Neutrophil (primary cell): ENCODE measurements around the gene ISM2.

Experiments used
- H3K27ac ChIP-seq: fragments of 200-600 bp; sonication (generic); 2 replicates; pipeline ENCODE4 v1.5.1; 2016; ENCODE audit warnings: mild to moderate bottlenecking, moderate library complexity
- H3K27me3 ChIP-seq: fragments of 200-600 bp; sonication (generic); 2 replicates; pipeline ENCODE4 v1.6.0; 2016; ENCODE audit warnings: mild to moderate bottlenecking
- H3K36me3 ChIP-seq: fragments of 200-600 bp; sonication (generic); 2 replicates; pipeline ENCODE4 v1.5.1; 2017
- H3K4me1 ChIP-seq, 2 experiments: fragments of 200-600 bp in 1 of 2; sonication (generic) in 1 of 2; 1 replicate in 1 of 2; 2 replicates in 1 of 2; pipeline versions ENCODE4 v1.5.1 to v1.6.1; 2013 to 2016; ENCODE audit warnings: low read depth in 1 of 2, low read length in 1 of 2, mild to moderate bottlenecking in 1 of 2, moderate library complexity in 1 of 2; ENCODE audit not compliant: control insufficient read depth in 1 of 2, insufficient read depth in 1 of 2
- H3K4me3 ChIP-seq, 2 experiments: fragments of 200-600 bp in 1 of 2; sonication (generic) in 1 of 2; 1 replicate in 1 of 2; 2 replicates in 1 of 2; pipeline ENCODE4 v1.5.1; 2013 to 2016; ENCODE audit warnings: low read depth in 1 of 2, low read length in 1 of 2, mild to moderate bottlenecking in 1 of 2, moderate library complexity in 1 of 2
- H3K9me3 ChIP-seq: fragments of 200-600 bp; sonication (generic); 2 replicates; pipeline ENCODE4 v1.5.1; 2016
- CTCF ChIP-seq: fragments of 200-600 bp; sonication (generic); IDR thresholded peaks from 2 replicates; pipeline ENCODE4 v1.5.1; 2016; ENCODE audit warnings: antibody characterized with exemption

ISM2 gene

DNA sequence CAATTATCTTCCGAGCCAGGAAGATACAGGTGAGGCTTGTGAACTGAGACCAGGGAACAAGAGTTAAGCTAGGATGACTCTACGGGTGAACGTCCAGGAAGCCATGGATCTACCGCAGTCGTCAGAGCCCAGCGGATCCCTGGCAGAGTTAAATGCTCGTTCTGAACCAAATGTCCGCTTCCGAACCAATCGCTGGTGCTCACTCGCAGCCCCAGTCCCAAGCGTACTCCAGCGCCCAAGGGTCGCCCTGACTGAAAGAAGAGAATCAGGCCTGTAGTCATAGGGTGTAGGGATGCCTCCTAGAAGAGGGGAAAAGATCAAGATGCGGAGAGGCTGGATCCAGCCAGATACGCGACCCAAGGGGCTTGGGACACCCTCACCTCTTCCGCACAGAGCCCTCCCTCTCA is 41.5 kb downstream of the ISM2 start:
- H3K9me3 ChIP-seq, result no peaks in the 10 kb centered on the region

GRCh38 chr14:77455966-77456640 is 42.5 kb downstream of the ISM2 start:
- peak overlapping the region; percentile 86 for H3K27ac ChIP-seq
- peaks cover 24 to 28% of the 10 kb centered on the region in 2 experiments for H3K4me1 ChIP-seq
- no peak for TF ChIP-seq CTCF
- H3K27me3 ChIP-seq, result no peaks in the 10 kb centered on the region
- H3K4me3 ChIP-seq, result peak overlapping the region in 1 of 2 experiments; percentile 95
- H3K36me3 ChIP-seq, result peaks cover 35% of the 10 kb centered on the region
- no peaks in the 10 kb centered on the region for H3K9me3 ChIP-seq

More for the DNA sequence above, 41.5 kb downstream of the ISM2 start:
- Histone ChIP-seq H3K4me3 (peak overlapping the region; percentile 94 to 95), H3K27ac (peak overlapping the region; percentile 86), H3K27me3 (no peaks in the 10 kb centered on the region), H3K4me1 (peaks cover 24 to 28% of the 10 kb centered on the region in 2 experiments), H3K36me3 (peaks cover 37% of the 10 kb centered on the region)
- TF ChIP-seq CTCF, result no peak

DNA sequence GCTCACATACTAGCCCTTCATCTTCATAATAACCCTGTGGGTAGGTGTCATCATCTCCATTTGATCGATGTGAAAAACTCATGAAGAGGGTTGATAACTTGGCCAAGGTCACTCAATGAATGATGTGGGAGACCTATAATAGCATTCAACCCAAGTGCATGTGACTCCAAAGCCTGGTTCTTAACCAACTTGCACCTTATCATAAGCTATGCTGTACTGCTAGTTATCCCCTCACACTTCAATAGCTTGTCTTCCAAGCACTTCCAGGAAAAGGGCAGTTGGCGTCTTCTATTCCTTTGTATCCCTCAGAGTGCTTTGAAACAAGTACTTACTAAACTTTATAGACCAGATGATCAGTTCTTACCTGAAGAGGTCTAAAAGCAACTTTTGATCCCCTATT is 56.4 kb downstream of the ISM2 start:
- no peaks in the 10 kb centered on the region for H3K4me1 ChIP-seq
- no peaks in the 10 kb centered on the region for H3K9me3 ChIP-seq
- H3K27me3 ChIP-seq, result no peaks in the 10 kb centered on the region
- TF ChIP-seq CTCF, result no peak
- H3K36me3 ChIP-seq, result peaks cover 89% of the 10 kb centered on the region
- H3K27ac ChIP-seq, result no peak overlapping the region
- H3K4me3 ChIP-seq, result no peak overlapping the region

- H3K27ac ChIP-seq, result no peak overlapping the region
- no peak overlapping the region for H3K4me3 ChIP-seq
- no peaks in the 10 kb centered on the region for H3K27me3 ChIP-seq
- no peaks in the 10 kb centered on the region for H3K4me1 ChIP-seq
- peaks cover 89% of the 10 kb centered on the region for H3K36me3 ChIP-seq
- no peaks in the 10 kb centered on the region for H3K9me3 ChIP-seq
- TF ChIP-seq CTCF, result no peak
Measured at GRCh38 chr14:77439861-77440260, 58.8 kb downstream of the ISM2 start.

DNA sequence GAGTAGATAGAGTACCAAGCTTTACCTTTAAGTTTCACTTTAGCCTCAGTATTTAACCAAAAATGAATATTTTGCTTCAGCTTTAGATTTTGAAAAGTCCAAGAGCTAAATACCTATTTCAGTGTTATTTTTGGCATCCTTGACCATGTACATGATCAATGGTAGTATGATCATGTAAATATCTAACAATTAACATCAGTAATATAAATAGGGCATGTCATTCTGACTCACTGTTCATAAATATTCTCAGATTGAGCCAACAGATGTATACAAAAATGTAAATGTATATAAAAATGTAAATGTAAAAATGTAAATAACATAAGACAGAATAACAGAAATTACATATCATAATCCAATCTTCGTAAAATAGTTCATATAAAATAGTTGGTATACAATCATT is 60.0 kb downstream of the ISM2 start:
- no peak for TF ChIP-seq CTCF
- no peak overlapping the region for H3K4me3 ChIP-seq
- H3K27ac ChIP-seq, result no peak overlapping the region
- no peaks in the 10 kb centered on the region for H3K27me3 ChIP-seq
- no peaks in the 10 kb centered on the region for H3K4me1 ChIP-seq
- H3K9me3 ChIP-seq, result no peaks in the 10 kb centered on the region
- H3K36me3 ChIP-seq, result peaks cover 92% of the 10 kb centered on the region
